HepG2 (cell line): ENCODE data around the gene DDAH1. TPM values are rescaled to one million over a fixed set of nuclear protein-coding genes. Genes with fewer than 3 reads are reported as not detected.

Experiments
- ATAC-seq: fragments of 200-7000 bp; cut with Tn5 transposase; 3 replicates; pipeline ENCODE4 v1.9.1; 2020; ENCODE audit warnings: mild to moderate bottlenecking, moderate library complexity
- BruUV-seq: library from RNA; stranded (reverse); fragments of 400-500 nt; replicated peaks from 2 replicates; lab custom pipeline; 2021; lab: Mats Ljungman, UMichigan
- CTCF ChIA-PET: fragments of 300-600 bp; formaldehyde crosslinking; extraction: SDS; loops from one replicate; lab custom pipeline; 2021; ENCODE audit warnings: low total read pairs, inconsistent platforms, low intra/inter-chr PET ratio; lab: Yijun Ruan, JAX
- POLR2A ChIA-PET: fragments of 350-600 bp; sonication (Branson Sonifier 250); formaldehyde crosslinking; loops from one replicate; lab custom pipeline; 2020; ENCODE audit warnings: antibody characterized with exemption, inconsistent platforms; lab: Yijun Ruan, JAX
- DNase-seq: peaks from one replicate; pipeline ENCODE4 v3.0.0-alpha.2; 2015; ENCODE audit warnings: low spot score
- FAIRE-seq: peaks from 3 replicates; lab custom pipeline; 2011; peaks lifted over from hg19 to GRCh38; lab: Jason Lieb, UNC
- H2AFZ ChIP-seq: one replicate; pipeline ENCODE4 v1.6.1; 2011; ENCODE audit warnings: low read length, inconsistent platforms
- H3K27ac ChIP-seq: fragments of 300-600 bp; 3 replicates; pipeline ENCODE4 v1.8.0; 2011; ENCODE audit warnings: mixed run types, mild to moderate bottlenecking, mixed read lengths, low read length, inconsistent platforms; ENCODE audit not compliant: insufficient read depth; ENCODE audit errors: extremely low read length
- H3K27me3 ChIP-seq, 2 experiments: fragments of 200-600 bp in 1 of 2; 2 replicates in 1 of 2; 3 replicates in 1 of 2; pipeline versions ENCODE4 v1.6.0 to v1.8.0; 2011; ENCODE audit warnings: low read length in 2 of 2, mild to moderate bottlenecking in 2 of 2, moderate library complexity in 2 of 2, inconsistent platforms in 1 of 2; ENCODE audit not compliant: insufficient read depth in 2 of 2, control insufficient read depth in 1 of 2
- H3K36me3 ChIP-seq, 2 experiments: fragments of 200-600 bp in 1 of 2; replicated peaks in 1 of 2; 2 replicates in 1 of 2; 3 replicates in 1 of 2; pipeline versions ENCODE4 v1.5.1 to v1.8.0; 2011; ENCODE audit warnings: low read length in 2 of 2, inconsistent platforms in 1 of 2; ENCODE audit not compliant: insufficient read depth in 2 of 2, control insufficient read depth in 1 of 2
- H3K4me1 ChIP-seq: 2 replicates; pipeline ENCODE4 v1.5.1; 2012; ENCODE audit warnings: low read length, inconsistent platforms; ENCODE audit not compliant: insufficient read depth
- H3K4me2 ChIP-seq: 2 replicates; pipeline ENCODE4 v1.6.0; 2011; ENCODE audit warnings: low read depth, low read length, inconsistent platforms
- H3K4me3 ChIP-seq, 3 experiments: fragments of 200-600 bp in 1 of 3; sonication (generic), shearing (Covaris generic) in 1 of 3; replicated peaks in 1 of 3; 2 replicates each; pipeline ENCODE4 v1.5.1; 2011 to 2016; ENCODE audit warnings: low read length in 3 of 3, inconsistent platforms in 2 of 3, low read depth in 2 of 3, mild to moderate bottlenecking in 2 of 3, control low read depth in 1 of 3, mixed read lengths in 1 of 3; ENCODE audit not compliant: insufficient read depth in 1 of 3
- H3K79me2 ChIP-seq: one replicate; pipeline ENCODE4 v1.6.1; 2011; ENCODE audit warnings: low read length, inconsistent platforms; ENCODE audit not compliant: insufficient read depth
- H3K9ac ChIP-seq: 2 replicates; pipeline ENCODE4 v1.6.0; 2011; ENCODE audit warnings: mild to moderate bottlenecking, low read depth, low read length, inconsistent platforms; ENCODE audit not compliant: insufficient read depth
- H3K9me3 ChIP-seq: 2 replicates; pipeline ENCODE4 v1.5.1; 2012; ENCODE audit warnings: mild to moderate bottlenecking, low read length
- H4K20me1 ChIP-seq: 2 replicates; pipeline ENCODE4 v1.6.0; 2011; ENCODE audit warnings: inconsistent platforms, mild to moderate bottlenecking, low read length, moderate library complexity; ENCODE audit not compliant: insufficient read depth
- ATF1 ChIP-seq: IDR thresholded peaks from 2 replicates; pipeline ENCODE4 v1.6.1; 2016; ENCODE audit warnings: mild to moderate bottlenecking, control low read depth
- CREM ChIP-seq, 2 experiments: sonication (generic) in 1 of 2; formaldehyde crosslinking in 1 of 2; IDR thresholded peaks; 2 replicates each; pipeline versions ENCODE4 v1.4.0 to v1.6.1; 2016 to 2020; ENCODE audit warnings: antibody characterized with exemption in 1 of 2, mild to moderate bottlenecking in 1 of 2, missing genetic modification reagents in 1 of 2
- PITX1 ChIP-seq: sonication (generic); formaldehyde crosslinking; IDR thresholded peaks from 2 replicates; pipeline ENCODE4 v1.5.1; 2020; ENCODE audit warnings: mild to moderate bottlenecking, missing genetic modification reagents
- SOX13 ChIP-seq, 3 experiments: fragments of 450-650 bp in 1 of 3; sonication (generic) in 1 of 3; formaldehyde crosslinking in 1 of 3; IDR thresholded peaks in 2 of 3; conservative IDR thresholded peaks in 1 of 3; 2 replicates each; pipeline versions ENCODE4 v1.5.0 to v1.6.1; 2016 to 2020; ENCODE audit warnings: antibody characterized with exemption in 1 of 3, mild to moderate bottlenecking in 1 of 3, missing compliant biosample characterization in 1 of 3, missing genetic modification reagents in 1 of 3, moderate library complexity in 1 of 3
- ZFP36L2 ChIP-seq: sonication (generic); formaldehyde crosslinking; IDR thresholded peaks from 2 replicates; pipeline ENCODE4 v1.4.0; 2020; ENCODE audit warnings: missing genetic modification reagents
- ZNF263 ChIP-seq: sonication (generic); formaldehyde crosslinking; IDR thresholded peaks from 2 replicates; pipeline ENCODE4 v1.4.0; 2020; ENCODE audit warnings: missing genetic modification reagents
- ZNF607 ChIP-seq: sonication (generic); formaldehyde crosslinking; IDR thresholded peaks from 2 replicates; pipeline ENCODE4 v1.5.1; 2020; ENCODE audit warnings: missing genetic modification reagents, mild to moderate bottlenecking, borderline replicate concordance
- WGBS: methylation state at CpG from one replicate; pipeline ENCODE4 v1.1.6; 2017; ENCODE audit warnings: low lambda C conversion rate; 5-methylcytosine and 5-hydroxymethylcytosine counted together
- in situ Hi-C: cut with HindIII; loops from 2 replicates; pipeline ENCODE4 v1.10.0; 2017; ENCODE audit warnings: low pct_unique_long_range_greater_than_20kb; ENCODE audit not compliant: extremely low pct_ligation_motif_present
- intact Hi-C: fragments of 100-400 bp; cut with micrococcal nuclease; formaldehyde crosslinking; loops from one replicate; pipeline ENCODE4 v1.10.0; 2022; ENCODE audit not compliant: unreplicated experiment
- polyA plus RNA-seq, 8 experiments: library from polyadenylated mRNA; depleted of rRNA in 3 of 8; stranded (reverse) in 7 of 8; unstranded in 1 of 8; fragments of >200 nt; fragmentation: Illumina TruSeq in 4 of 8; extraction: Trizol in 4 of 8; gene quantifications; 2 replicates each; pipeline versions ENCODE4 v1.2.1 to v1.2.3, GENCODE V29; 2011 to 2016; ENCODE audit warnings: low read depth in 4 of 8, missing spikeins in 1 of 8, mixed read lengths in 1 of 8; ENCODE audit not compliant: insufficient read depth in 1 of 8
- total RNA-seq, 5 experiments: library from RNA; depleted of rRNA; stranded (reverse); fragments of >200 nt; fragmentation: Illumina TruSeq; extraction: Trizol; gene quantifications; 2 replicates each; pipeline ENCODE4 v1.2.3, GENCODE V29; 2016; ENCODE audit warnings: low read depth in 1 of 5
- TF ChIP-seq, protein P1 (sequence below): sonication (generic); formaldehyde crosslinking; IDR thresholded peaks from 2 replicates; pipeline ENCODE4 v1.4.0; 2020; ENCODE audit warnings: missing genetic modification reagents, mild to moderate bottlenecking, borderline replicate concordance
- TF ChIP-seq, protein P2 (sequence below): sonication (generic); formaldehyde crosslinking; conservative IDR thresholded peaks from 2 replicates; pipeline ENCODE4 v1.8.0; 2022; ENCODE audit warnings: mild to moderate bottlenecking, moderate library complexity, missing genetic modification reagents
- TF ChIP-seq, protein P3 (sequence below): sonication (generic); formaldehyde crosslinking; conservative IDR thresholded peaks from 2 replicates; pipeline ENCODE4 v1.8.1; 2023; ENCODE audit warnings: missing genetic modification reagents
- TF ChIP-seq, protein P4 (sequence below): sonication (generic); formaldehyde crosslinking; IDR thresholded peaks from 2 replicates; pipeline ENCODE4 v1.5.1; 2020; ENCODE audit warnings: mild to moderate bottlenecking, missing genetic modification reagents, borderline replicate concordance
- TF ChIP-seq, protein P5 (sequence below): sonication (generic); formaldehyde crosslinking; IDR thresholded peaks from 2 replicates; pipeline ENCODE4 v1.8.0; 2022; ENCODE audit warnings: mild to moderate bottlenecking, missing genetic modification reagents, moderate library complexity
- TF ChIP-seq, protein P6 (sequence below): IDR thresholded peaks from 2 replicates; pipeline ENCODE4 v1.6.1; 2018; ENCODE audit warnings: missing genetic modification reagents

DDAH1 gene
- total and polyA plus RNA-seq, 2 of the 13 experiments (the other 11 are each of a cell fraction or from before 2014, with no cell fraction given) = 39.7 to 64.4 TPM

DNA sequence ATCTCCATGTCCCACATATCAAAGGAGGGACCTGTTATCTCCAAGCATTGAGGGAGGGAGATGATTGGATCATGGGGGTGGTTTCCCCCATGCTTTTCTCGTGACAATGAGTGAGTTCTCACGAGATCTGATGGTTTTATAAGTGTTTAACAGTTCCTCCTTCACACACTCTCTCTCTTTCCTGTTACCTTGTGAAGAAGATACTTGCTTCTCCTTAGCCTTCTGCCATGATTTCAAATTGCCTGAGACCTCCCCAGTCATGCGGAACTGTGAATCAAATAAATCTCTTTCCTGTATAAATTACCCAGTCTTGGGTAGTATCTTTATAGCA lies 91.6 kb downstream of the DDAH1 start:
- H3K4me1 ChIP-seq = peaks cover 20% of the 10 kb centered on the region
- peaks cover 3% of the 10 kb centered on the region; the same call in 1 of the 2 replicates for H4K20me1 ChIP-seq
- no peaks in the 10 kb centered on the region for H3K36me3 ChIP-seq
- WGBS = 95% methylated on average over 3 of the region's 3 CpGs
- no peak overlapping the region for H3K4me2 ChIP-seq
- H3K79me2 ChIP-seq = peaks cover 25% of the 10 kb centered on the region
- no peak for ATAC-seq
- H3K9ac ChIP-seq = no peak overlapping the region
- DNase-seq = no peak
- ChIA-PET CTCF (no interaction called here), POLR2A (no interaction called here)
- BruUV-seq = no TSS peak
- in situ Hi-C loops = no loop called here
- H2AFZ ChIP-seq = no peak overlapping the region
- FAIRE-seq = no peak
- H3K4me3 ChIP-seq = no peak overlapping the region
- intact Hi-C loops = no loop called here
- no peaks in the 10 kb centered on the region for H3K27me3 ChIP-seq
- no peaks in the 10 kb centered on the region for H3K9me3 ChIP-seq
- H3K27ac ChIP-seq = no peak overlapping the region
- TF ChIP-seq, protein P1, sequence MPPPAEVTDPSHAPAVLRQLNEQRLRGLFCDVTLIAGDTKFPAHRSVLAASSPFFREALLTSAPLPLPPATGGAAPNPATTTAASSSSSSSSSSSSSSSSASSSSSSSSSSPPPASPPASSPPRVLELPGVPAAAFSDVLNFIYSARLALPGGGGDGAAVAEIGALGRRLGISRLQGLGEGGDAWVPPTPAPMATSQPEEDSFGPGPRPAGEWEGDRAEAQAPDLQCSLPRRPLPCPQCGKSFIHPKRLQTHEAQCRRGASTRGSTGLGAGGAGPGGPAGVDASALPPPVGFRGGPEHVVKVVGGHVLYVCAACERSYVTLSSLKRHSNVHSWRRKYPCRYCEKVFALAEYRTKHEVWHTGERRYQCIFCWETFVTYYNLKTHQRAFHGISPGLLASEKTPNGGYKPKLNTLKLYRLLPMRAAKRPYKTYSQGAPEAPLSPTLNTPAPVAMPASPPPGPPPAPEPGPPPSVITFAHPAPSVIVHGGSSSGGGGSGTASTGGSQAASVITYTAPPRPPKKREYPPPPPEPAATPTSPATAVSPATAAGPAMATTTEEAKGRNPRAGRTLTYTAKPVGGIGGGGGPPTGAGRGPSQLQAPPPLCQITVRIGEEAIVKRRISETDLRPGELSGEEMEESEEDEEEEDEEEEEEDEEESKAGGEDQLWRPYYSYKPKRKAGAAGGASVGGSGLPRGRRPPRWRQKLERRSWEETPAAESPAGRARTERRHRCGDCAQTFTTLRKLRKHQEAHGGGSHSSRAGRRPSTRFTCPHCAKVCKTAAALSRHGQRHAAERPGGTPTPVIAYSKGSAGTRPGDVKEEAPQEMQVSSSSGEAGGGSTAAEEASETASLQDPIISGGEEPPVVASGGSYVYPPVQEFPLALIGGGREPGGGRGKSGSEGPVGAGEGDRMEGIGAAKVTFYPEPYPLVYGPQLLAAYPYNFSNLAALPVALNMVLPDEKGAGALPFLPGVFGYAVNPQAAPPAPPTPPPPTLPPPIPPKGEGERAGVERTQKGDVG (CRISPR knock-in tag) = no peak
- TF ChIP-seq ZNF607 (CRISPR knock-in tag) (no peak), ZFP36L2 (no peak), PITX1 (CRISPR knock-in tag) (no peak), ZNF263 (CRISPR knock-in tag) (no peak), SOX13 (IDR thresholded peaks at IDR 0.05) (no peak), SOX13 (CRISPR knock-in tag; conservative IDR thresholded peaks at IDR 0.05 in 1 of 2, IDR thresholded peaks at IDR 0.05 in 1 of 2) (no peak), CREM (IDR thresholded peaks at IDR 0.05) (no peak), CREM (CRISPR knock-in tag; IDR thresholded peaks at IDR 0.05) (no peak), ATF1 (CRISPR knock-in tag) (no peak)
- TF ChIP-seq, protein P2, sequence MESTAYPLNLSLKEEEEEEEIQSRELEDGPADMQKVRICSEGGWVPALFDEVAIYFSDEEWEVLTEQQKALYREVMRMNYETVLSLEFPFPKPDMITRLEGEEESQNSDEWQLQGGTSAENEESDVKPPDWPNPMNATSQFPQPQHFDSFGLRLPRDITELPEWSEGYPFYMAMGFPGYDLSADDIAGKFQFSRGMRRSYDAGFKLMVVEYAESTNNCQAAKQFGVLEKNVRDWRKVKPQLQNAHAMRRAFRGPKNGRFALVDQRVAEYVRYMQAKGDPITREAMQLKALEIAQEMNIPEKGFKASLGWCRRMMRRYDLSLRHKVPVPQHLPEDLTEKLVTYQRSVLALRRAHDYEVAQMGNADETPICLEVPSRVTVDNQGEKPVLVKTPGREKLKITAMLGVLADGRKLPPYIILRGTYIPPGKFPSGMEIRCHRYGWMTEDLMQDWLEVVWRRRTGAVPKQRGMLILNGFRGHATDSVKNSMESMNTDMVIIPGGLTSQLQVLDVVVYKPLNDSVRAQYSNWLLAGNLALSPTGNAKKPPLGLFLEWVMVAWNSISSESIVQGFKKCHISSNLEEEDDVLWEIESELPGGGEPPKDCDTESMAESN (CRISPR knock-in tag) = no peak
- TF ChIP-seq, protein P3, sequence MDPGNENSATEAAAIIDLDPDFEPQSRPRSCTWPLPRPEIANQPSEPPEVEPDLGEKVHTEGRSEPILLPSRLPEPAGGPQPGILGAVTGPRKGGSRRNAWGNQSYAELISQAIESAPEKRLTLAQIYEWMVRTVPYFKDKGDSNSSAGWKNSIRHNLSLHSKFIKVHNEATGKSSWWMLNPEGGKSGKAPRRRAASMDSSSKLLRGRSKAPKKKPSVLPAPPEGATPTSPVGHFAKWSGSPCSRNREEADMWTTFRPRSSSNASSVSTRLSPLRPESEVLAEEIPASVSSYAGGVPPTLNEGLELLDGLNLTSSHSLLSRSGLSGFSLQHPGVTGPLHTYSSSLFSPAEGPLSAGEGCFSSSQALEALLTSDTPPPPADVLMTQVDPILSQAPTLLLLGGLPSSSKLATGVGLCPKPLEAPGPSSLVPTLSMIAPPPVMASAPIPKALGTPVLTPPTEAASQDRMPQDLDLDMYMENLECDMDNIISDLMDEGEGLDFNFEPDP = no peak
- TF ChIP-seq, protein P4, sequence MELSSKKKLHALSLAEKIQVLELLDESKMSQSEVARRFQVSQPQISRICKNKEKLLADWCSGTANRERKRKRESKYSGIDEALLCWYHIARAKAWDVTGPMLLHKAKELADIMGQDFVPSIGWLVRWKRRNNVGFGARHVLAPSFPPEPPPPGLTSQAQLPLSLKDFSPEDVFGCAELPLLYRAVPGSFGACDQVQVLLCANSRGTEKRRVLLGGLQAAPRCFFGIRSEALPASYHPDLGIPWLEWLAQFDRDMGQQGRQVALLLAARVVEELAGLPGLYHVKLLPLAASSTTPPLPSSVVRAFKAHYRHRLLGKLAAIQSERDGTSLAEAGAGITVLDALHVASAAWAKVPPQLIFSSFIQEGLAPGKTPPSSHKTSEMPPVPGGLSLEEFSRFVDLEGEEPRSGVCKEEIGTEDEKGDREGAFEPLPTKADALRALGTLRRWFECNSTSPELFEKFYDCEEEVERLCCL (CRISPR knock-in tag) = no peak
- TF ChIP-seq, protein P5, sequence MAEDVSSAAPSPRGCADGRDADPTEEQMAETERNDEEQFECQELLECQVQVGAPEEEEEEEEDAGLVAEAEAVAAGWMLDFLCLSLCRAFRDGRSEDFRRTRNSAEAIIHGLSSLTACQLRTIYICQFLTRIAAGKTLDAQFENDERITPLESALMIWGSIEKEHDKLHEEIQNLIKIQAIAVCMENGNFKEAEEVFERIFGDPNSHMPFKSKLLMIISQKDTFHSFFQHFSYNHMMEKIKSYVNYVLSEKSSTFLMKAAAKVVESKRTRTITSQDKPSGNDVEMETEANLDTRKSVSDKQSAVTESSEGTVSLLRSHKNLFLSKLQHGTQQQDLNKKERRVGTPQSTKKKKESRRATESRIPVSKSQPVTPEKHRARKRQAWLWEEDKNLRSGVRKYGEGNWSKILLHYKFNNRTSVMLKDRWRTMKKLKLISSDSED (CRISPR knock-in tag) = no peak
- TF ChIP-seq, protein P6, sequence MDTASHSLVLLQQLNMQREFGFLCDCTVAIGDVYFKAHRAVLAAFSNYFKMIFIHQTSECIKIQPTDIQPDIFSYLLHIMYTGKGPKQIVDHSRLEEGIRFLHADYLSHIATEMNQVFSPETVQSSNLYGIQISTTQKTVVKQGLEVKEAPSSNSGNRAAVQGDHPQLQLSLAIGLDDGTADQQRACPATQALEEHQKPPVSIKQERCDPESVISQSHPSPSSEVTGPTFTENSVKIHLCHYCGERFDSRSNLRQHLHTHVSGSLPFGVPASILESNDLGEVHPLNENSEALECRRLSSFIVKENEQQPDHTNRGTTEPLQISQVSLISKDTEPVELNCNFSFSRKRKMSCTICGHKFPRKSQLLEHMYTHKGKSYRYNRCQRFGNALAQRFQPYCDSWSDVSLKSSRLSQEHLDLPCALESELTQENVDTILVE (CRISPR knock-in tag) = no peak
